OCI-LY1 (cell line): ENCODE results near the gene BGLAP.

Experiments used
- CTCF ChIP-seq: fragments of 200-600 bp; sonication (generic), shearing (Covaris generic); IDR thresholded peaks from 2 replicates; pipeline ENCODE4 v1.5.1; 2017; ENCODE audit warnings: mild to moderate bottlenecking, antibody characterized with exemption, low read length, moderate library complexity, mixed read lengths
- EZH2 ChIP-seq: fragments of 200-600 bp; sonication (generic), shearing (Covaris generic); IDR thresholded peaks from 2 replicates; pipeline ENCODE4 v1.8.0; 2017; ENCODE audit warnings: borderline replicate concordance, mixed run types, mild to moderate bottlenecking, antibody characterized with exemption, low read length, moderate library complexity, mixed read lengths

GRCh38 chr1:156196445-156196844 is 45.5 kb upstream of the BGLAP start:
- TF ChIP-seq CTCF, result no peak
- no peak for TF ChIP-seq EZH2
